Tibial artery (tissue), 4 donors: ENCODE measurements around the gene FNBP1.

Experiments
- DNase-seq, 2 donors: peaks; one replicate each; pipeline ENCODE4 v3.0.0-alpha.2; 2019
- H3K27ac ChIP-seq, 2 donors: fragments of 200-600 bp; sonication (generic) in 1 of 2; 1 replicate in 1 of 2; 2 replicates in 1 of 2; pipeline ENCODE4 v1.5.1; 2018 to 2019; ENCODE audit warnings: mild to moderate bottlenecking in 1 of 2
- H3K27me3 ChIP-seq, 2 donors: fragments of 200-600 bp; sonication (generic) in 1 of 2; one replicate each; pipeline versions ENCODE4 v1.5.1 to v1.6.0; 2016 to 2019
- H3K36me3 ChIP-seq, 3 donors: fragments of 200-600 bp; sonication (generic) in 2 of 3; one replicate each; pipeline ENCODE4 v1.5.1; 2016 to 2019; ENCODE audit warnings: mild to moderate bottlenecking in 2 of 3
- H3K4me1 ChIP-seq, 4 donors: fragments of 200-600 bp; sonication (generic) in 2 of 4; 1 replicate in 3 of 4; 2 replicates in 1 of 4; pipeline ENCODE4 v1.5.1; 2016 to 2019
- H3K4me3 ChIP-seq, 2 donors: fragments of 200-600 bp; sonication (generic) in 1 of 2; 1 replicate in 1 of 2; 2 replicates in 1 of 2; pipeline ENCODE4 v1.5.1; 2018 to 2019; ENCODE audit warnings: mild to moderate bottlenecking in 2 of 2
- H3K9me3 ChIP-seq, 3 donors: fragments of 200-600 bp; sonication (generic) in 1 of 3; one replicate each; pipeline ENCODE4 v1.5.1; 2016 to 2019
- CTCF ChIP-seq, 2 experiments: fragments of 200-600 bp in 1 of 2; fragments of 450-650 bp in 1 of 2; IDR thresholded peaks; one replicate each; pipeline ENCODE4 v1.5.1; 2017 to 2019; ENCODE audit warnings: antibody characterized with exemption in 2 of 2, mild to moderate bottlenecking in 1 of 2, moderate library complexity in 1 of 2
- intact Hi-C: fragments of 100-400 bp; cut with DNase I; formaldehyde crosslinking; loops from one replicate; pipeline ENCODE4 v1.15.0; 2023; ENCODE audit warnings: low total_unique reads

The FNBP1 gene

GRCh38 chr9:130041648-130042405 is 1.2 kb downstream of the FNBP1 start:
- H3K9me3 ChIP-seq, result no peaks in the 10 kb centered on the region
- peak; percentile 48 to 69 for DNase-seq
- H3K36me3 ChIP-seq, result peaks cover 0 to 5% (median 0%) of the 10 kb centered on the region in 3 donors
- no peak for TF ChIP-seq CTCF (IDR thresholded peaks at IDR 0.05)
- no peaks in the 10 kb centered on the region for H3K27me3 ChIP-seq
- H3K27ac ChIP-seq, result peak overlapping the region; percentile 83 to 96
- peaks cover 0 to 48% (median 30%) of the 10 kb centered on the region in 4 donors for H3K4me1 ChIP-seq
- peak overlapping the region; percentile 72 to 98 for H3K4me3 ChIP-seq
- intact Hi-C loops, result loop anchor here (2.0 to 5.0 kb wide), 2 partner anchors 157 to 205 kb away; partner anchors contain the start of genes C9orf78 and USP20

- H3K27ac ChIP-seq, result peak overlapping the region; percentile 83 to 96
- no peaks in the 10 kb centered on the region for H3K9me3 ChIP-seq
- peaks cover 0 to 55% (median 34%) of the 10 kb centered on the region in 4 donors for H3K4me1 ChIP-seq
- DNase-seq, result no peak
- intact Hi-C loops, result loop anchor here (5.0 kb wide), 1 partner anchor 204 kb away; the partner anchor contains the start of genes C9orf78 and USP20
- no peaks in the 10 kb centered on the region for H3K27me3 ChIP-seq
- no peak for TF ChIP-seq CTCF (IDR thresholded peaks at IDR 0.05)
- H3K36me3 ChIP-seq, result peaks cover 0 to 5% (median 0%) of the 10 kb centered on the region in 3 donors
- peak overlapping the region; percentile 72 to 98 for H3K4me3 ChIP-seq
These were observed 1.9 kb downstream of the FNBP1 start for GRCh38 chr9:130040984-130041647.

DNA sequence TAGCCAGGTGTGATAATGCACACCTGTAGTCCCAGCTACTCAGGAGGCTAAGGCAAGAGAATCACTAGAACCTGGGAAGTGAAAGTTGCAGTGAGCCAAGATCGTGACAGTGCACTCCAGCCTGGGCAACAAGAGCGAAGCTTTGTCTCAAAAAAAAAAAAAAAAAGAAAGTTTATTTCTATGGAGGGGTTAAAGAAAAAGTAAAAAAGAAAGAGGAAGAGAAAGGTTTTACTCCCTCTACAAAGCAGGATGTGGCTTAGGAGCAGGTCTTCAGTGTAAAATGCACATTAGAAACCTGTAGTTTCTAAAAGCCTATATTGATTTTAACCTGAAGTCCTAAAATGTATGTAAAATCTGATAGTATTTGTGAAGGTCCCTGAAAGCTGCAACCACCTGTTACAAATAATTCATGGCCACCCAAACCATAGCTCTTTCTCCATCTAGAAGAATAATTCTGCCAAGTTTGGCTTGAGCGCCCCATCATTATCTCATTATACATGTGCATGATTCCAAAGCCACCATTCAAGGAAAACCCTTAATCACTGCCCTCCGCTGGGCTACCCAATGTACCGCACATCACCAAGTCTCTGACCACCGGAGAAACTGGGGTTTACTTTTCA is 3.4 kb downstream of the FNBP1 start:
- peaks cover 0 to 5% (median 0%) of the 10 kb centered on the region in 3 donors for H3K36me3 ChIP-seq
- no peaks in the 10 kb centered on the region for H3K9me3 ChIP-seq
- intact Hi-C loops, result loop anchor here (5.0 kb wide), 1 partner anchor 202 kb away; the partner anchor contains the start of genes C9orf78 and USP20
- H3K27ac ChIP-seq, result no peak overlapping the region
- H3K4me1 ChIP-seq, result peaks cover 0 to 70% (median 37%) of the 10 kb centered on the region in 4 donors
- H3K4me3 ChIP-seq, result no peak overlapping the region
- DNase-seq, result no peak
- TF ChIP-seq CTCF (IDR thresholded peaks at IDR 0.05), result no peak
- H3K27me3 ChIP-seq, result no peaks in the 10 kb centered on the region

DNA sequence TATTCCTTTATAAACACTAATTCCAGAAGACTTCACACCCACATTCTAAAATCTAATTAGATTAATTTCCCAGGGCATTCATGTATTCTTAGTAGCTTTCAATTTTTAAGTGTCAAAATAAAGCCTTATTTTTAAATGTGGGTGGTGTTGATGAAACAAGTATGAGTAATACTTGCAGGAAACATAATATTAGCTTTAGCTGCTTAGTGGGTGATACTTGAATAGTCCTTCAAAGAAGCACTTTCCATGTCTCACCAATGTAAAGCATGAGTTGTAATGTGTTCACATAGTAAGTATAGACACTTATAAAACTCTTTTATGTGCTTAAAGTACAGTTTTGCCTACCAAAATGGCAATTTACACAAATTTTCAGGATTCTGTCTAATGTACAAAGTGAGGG is 6.9 kb downstream of the FNBP1 start:
- no peak for TF ChIP-seq CTCF (IDR thresholded peaks at IDR 0.05)
- H3K36me3 ChIP-seq, result no peaks in the 10 kb centered on the region
- H3K27me3 ChIP-seq, result no peaks in the 10 kb centered on the region
- no peak overlapping the region for H3K4me3 ChIP-seq
- H3K4me1 ChIP-seq, result peaks cover 0 to 87% (median 33%) of the 10 kb centered on the region in 4 donors
- H3K27ac ChIP-seq, result peak overlapping the region in 1 of 2 donors; percentile 22
- intact Hi-C loops, result no loop called here
- H3K9me3 ChIP-seq, result no peaks in the 10 kb centered on the region
- DNase-seq, result no peak

DNA sequence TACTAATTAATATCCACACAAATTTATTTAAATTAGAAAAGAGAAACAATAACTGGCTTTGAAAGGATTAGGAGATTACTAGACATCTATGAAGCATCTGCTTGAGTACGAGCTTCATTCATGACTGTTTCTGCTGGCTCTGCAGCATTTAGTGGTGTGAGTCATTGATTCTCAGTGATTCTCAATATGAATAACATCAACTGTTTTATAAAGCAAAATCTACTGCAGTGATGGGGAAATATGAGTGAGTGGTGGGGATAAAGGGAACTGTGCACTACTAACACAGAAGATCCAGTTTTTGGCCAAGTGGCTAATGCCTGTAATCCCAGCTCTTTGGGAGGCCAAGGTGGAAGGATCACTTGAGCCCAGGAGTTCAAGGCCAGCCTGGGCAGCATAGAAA is 8.4 kb downstream of the FNBP1 start:
- no peak for TF ChIP-seq CTCF (IDR thresholded peaks at IDR 0.05)
- Histone ChIP-seq H3K9me3 (no peaks in the 10 kb centered on the region), H3K36me3 (no peaks in the 10 kb centered on the region), H3K4me1 (peaks cover 0 to 90% (median 32%) of the 10 kb centered on the region in 4 donors), H3K27me3 (no peaks in the 10 kb centered on the region), H3K4me3 (no peak overlapping the region), H3K27ac (no peak overlapping the region)
- intact Hi-C loops, result no loop called here
- no peak for DNase-seq
